NCI-H2227 (cell line): ENCODE data around the gene ADAM12.
"Not testable (repeated sequence)": the region's sequence is repeated elsewhere in the genome, so short reads cannot be mapped to it uniquely, and the experiment has no call there.

Experiments
- DNase-seq: peaks from one replicate; lab custom pipeline; 2025; ENCODE audit not compliant: unreplicated experiment; lab: John Stamatoyannopoulos, UW

Gene ADAM12

GRCh38 chr10:126375926-126376554 lies 12.2 kb downstream of the ADAM12 start:
- no peak for DNase-seq

GRCh38 chr10:126375299-126375698 lies 13.0 kb downstream of the ADAM12 start:
- DNase-seq = no peak

GRCh38 chr10:126374435-126374834 lies 13.8 kb downstream of the ADAM12 start:
- DNase-seq = no peak

GRCh38 chr10:126373972-126374371 lies 14.3 kb downstream of the ADAM12 start:
- DNase-seq = no peak

GRCh38 chr10:126373147-126373546 lies 15.1 kb downstream of the ADAM12 start:
- DNase-seq = no peak

- DNase-seq = no peak
Measured at GRCh38 chr10:126372396-126372795, 15.9 kb downstream of the ADAM12 start.

- no peak for DNase-seq
Measured at GRCh38 chr10:126369125-126369710, 19.1 kb downstream of the ADAM12 start.

- no peak for DNase-seq
Measured at GRCh38 chr10:126357169-126357568, 31.1 kb downstream of the ADAM12 start.

GRCh38 chr10:126353666-126354065 lies 34.6 kb downstream of the ADAM12 start:
- no peak for DNase-seq

- DNase-seq = no peak
Measured at GRCh38 chr10:126352453-126352852, 35.8 kb downstream of the ADAM12 start.

GRCh38 chr10:126351021-126351420 lies 37.3 kb downstream of the ADAM12 start:
- DNase-seq = no peak

GRCh38 chr10:126350216-126350992 lies 37.9 kb downstream of the ADAM12 start:
- DNase-seq = no peak

GRCh38 chr10:126349676-126350075 lies 38.6 kb downstream of the ADAM12 start:
- no peak for DNase-seq

- DNase-seq = no peak
Measured at GRCh38 chr10:126349101-126349500, 39.2 kb downstream of the ADAM12 start.

GRCh38 chr10:126343496-126343895 lies 44.8 kb downstream of the ADAM12 start:
- DNase-seq = not testable (repeated sequence)

GRCh38 chr10:126342680-126343079 lies 45.6 kb downstream of the ADAM12 start:
- no peak for DNase-seq

GRCh38 chr10:126341491-126341890 lies 46.8 kb downstream of the ADAM12 start:
- no peak for DNase-seq

GRCh38 chr10:126337251-126337810 lies 50.9 kb downstream of the ADAM12 start:
- DNase-seq = no peak

- DNase-seq = no peak
Measured at GRCh38 chr10:126336801-126337200, 51.5 kb downstream of the ADAM12 start.

- DNase-seq = no peak
Measured at GRCh38 chr10:126334272-126334671, 54.0 kb downstream of the ADAM12 start.

GRCh38 chr10:126332576-126332975 lies 55.7 kb downstream of the ADAM12 start:
- no peak for DNase-seq

GRCh38 chr10:126331101-126331500 lies 57.2 kb downstream of the ADAM12 start:
- no peak for DNase-seq
